Lung (tissue), 12 donors: ENCODE data around the gene LRCH1. TPM values are rescaled to one million over a fixed set of nuclear protein-coding genes. Genes with fewer than 3 reads are reported as not detected.

Source experiments
- ATAC-seq: fragments of 200-7000 bp; cut with Tn5 transposase; one replicate; pipeline ENCODE4 v1.9.1; 2020; ENCODE audit warnings: moderate number of reproducible peaks; ENCODE audit not compliant: insufficient read depth, low FRiP score
- DNase-seq, 3 donors: peaks; one replicate each; pipeline ENCODE4 v3.0.0-alpha.2; 2013 to 2017
- H3K27ac ChIP-seq, 2 donors: one replicate each; pipeline ENCODE4 v1.5.1; 2013; ENCODE audit warnings: mild to moderate bottlenecking in 2 of 2, moderate library complexity in 2 of 2, control low read depth in 1 of 2, inconsistent platforms in 1 of 2, low read depth in 1 of 2, low read length in 1 of 2
- H3K27me3 ChIP-seq, 3 donors: one replicate each; pipeline ENCODE4 v1.5.1; 2013; ENCODE audit warnings: low read length in 2 of 3; ENCODE audit not compliant: control insufficient read depth in 3 of 3, insufficient read depth in 3 of 3
- H3K36me3 ChIP-seq, 4 donors: one replicate each; pipeline ENCODE4 v1.5.1; 2013; ENCODE audit warnings: low read length in 4 of 4, mild to moderate bottlenecking in 1 of 4, moderate library complexity in 1 of 4; ENCODE audit not compliant: control insufficient read depth in 4 of 4, insufficient read depth in 4 of 4
- H3K4me1 ChIP-seq, 5 donors: one replicate each; pipeline ENCODE4 v1.5.1; 2013; ENCODE audit warnings: low read length in 5 of 5, mild to moderate bottlenecking in 2 of 5, moderate library complexity in 1 of 5; ENCODE audit not compliant: control insufficient read depth in 5 of 5, insufficient read depth in 5 of 5
- H3K4me3 ChIP-seq: one replicate; pipeline ENCODE4 v1.5.1; 2013; ENCODE audit warnings: mild to moderate bottlenecking, control low read depth, moderate library complexity
- H3K9ac ChIP-seq, 2 donors: one replicate each; pipeline ENCODE4 v1.5.1; 2013; ENCODE audit warnings: low read length in 2 of 2, control low read depth in 1 of 2; ENCODE audit not compliant: insufficient read depth in 1 of 2
- H3K9me3 ChIP-seq, 4 donors: one replicate each; pipeline ENCODE4 v1.5.1; 2013; ENCODE audit warnings: low read length in 3 of 4, mild to moderate bottlenecking in 1 of 4, moderate library complexity in 1 of 4; ENCODE audit not compliant: control insufficient read depth in 4 of 4, insufficient read depth in 3 of 4
- CTCF ChIP-seq: IDR thresholded peaks from 2 replicates; pipeline ENCODE4 v1.5.1; 2012; ENCODE audit warnings: mild to moderate bottlenecking; ENCODE audit errors: control extremely low read depth, extremely low read depth
- WGBS, 2 donors: extraction: QIAGEN DNeasy Blood & Tissue Kit; methylation state at CpG; one replicate each; pipeline ENCODE4 v1.1.7; 2013; 5-methylcytosine and 5-hydroxymethylcytosine counted together
- polyA plus RNA-seq, 2 donors: library from polyadenylated mRNA; stranded (reverse); fragments of 200-250 nt; gene quantifications; one replicate each; pipeline ENCODE4 v1.2.1, GENCODE V29; 2013
- total RNA-seq, 2 donors: library from RNA; depleted of rRNA in 1 of 2; stranded (reverse); fragments of >200 nt in 1 of 2; gene quantifications; one replicate each; pipeline ENCODE4 v1.2.1, GENCODE V29; 2014 to 2021
- donor health status: control.
- donor health status: control.
- donor health status: Bipolar disorder and iron deficiency.
- donor health status: healthy.
- donor health status: DM: yes; HTN: yes; CAD: no.

Gene LRCH1
- total and polyA plus RNA-seq, 4 donors: 3.6 to 35.4 (median 13.2) TPM

DNA sequence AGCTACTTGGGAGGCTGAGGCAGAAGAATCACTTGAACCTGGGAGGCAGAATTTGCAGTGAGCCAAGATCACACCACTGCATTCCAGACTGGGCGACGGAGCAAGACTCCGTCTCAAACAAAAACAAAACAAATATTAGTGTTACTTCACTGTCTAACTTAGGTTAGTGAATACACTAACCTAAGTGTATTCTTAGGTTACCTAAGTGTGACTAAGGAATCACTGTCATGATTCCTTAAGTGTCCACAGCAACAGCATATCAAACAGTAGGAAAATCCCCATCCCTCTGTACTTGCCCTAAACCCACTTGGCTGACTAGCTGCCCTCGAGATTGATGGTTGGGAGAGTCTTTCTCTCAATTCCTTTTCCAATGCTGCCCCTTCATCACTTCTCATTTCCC is 11.8 kb upstream of the LRCH1 start:
- Histone ChIP-seq H3K9me3 (no peaks in the 10 kb centered on the region), H3K4me1 (peaks cover 0 to 2% (median 0%) of the 10 kb centered on the region in 5 donors), H3K36me3 (no peaks in the 10 kb centered on the region), H3K4me3 (no peak overlapping the region), H3K27ac (no peak overlapping the region), H3K9ac (no peak overlapping the region), H3K27me3 (no peaks in the 10 kb centered on the region)
- DNase-seq (no peak), ATAC-seq (no peak)
- TF ChIP-seq CTCF: no peak
- 92 to 94% methylated on average over 4 of the region's 4 CpGs for WGBS, 2 donors

DNA sequence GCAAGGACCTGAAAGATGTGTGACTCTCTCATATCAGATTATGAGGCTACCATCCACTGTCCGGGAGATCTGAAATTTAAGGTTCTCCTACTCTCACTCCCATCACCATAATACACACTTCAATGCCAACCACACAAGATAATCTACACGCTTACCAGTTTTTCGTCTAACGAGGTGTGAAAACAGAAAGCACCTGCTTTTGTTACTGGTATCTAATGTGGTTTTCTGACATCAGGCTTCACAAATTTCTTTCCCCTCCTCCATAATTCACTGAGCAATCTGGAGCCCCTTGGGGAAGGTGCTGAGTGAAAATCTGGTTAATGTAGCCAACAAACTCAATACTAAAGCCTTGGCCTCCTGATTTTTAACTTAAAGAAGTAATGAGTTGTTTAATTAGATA is 10.1 kb upstream of the LRCH1 start:
- ATAC-seq (no peak), DNase-seq (no peak)
- Histone ChIP-seq H3K4me1 (peaks cover 0 to 2% (median 0%) of the 10 kb centered on the region in 5 donors), H3K27me3 (no peaks in the 10 kb centered on the region), H3K36me3 (no peaks in the 10 kb centered on the region), H3K9me3 (no peaks in the 10 kb centered on the region), H3K9ac (no peak overlapping the region), H3K27ac (no peak overlapping the region), H3K4me3 (no peak overlapping the region)
- no peak for TF ChIP-seq CTCF
- WGBS, 2 donors: 91 to 94% methylated on average over 4 of the region's 4 CpGs

- WGBS, 2 donors: 92 to 93% methylated on average over 3 of the region's 3 CpGs
- TF ChIP-seq CTCF: no peak
- DNase-seq: no peak
- Histone ChIP-seq H3K4me1 (peaks cover 0 to 2% (median 0%) of the 10 kb centered on the region in 5 donors), H3K9me3 (no peaks in the 10 kb centered on the region), H3K4me3 (no peak overlapping the region), H3K27ac (no peak overlapping the region), H3K27me3 (no peaks in the 10 kb centered on the region), H3K36me3 (no peaks in the 10 kb centered on the region), H3K9ac (no peak overlapping the region)
- ATAC-seq: no peak
Observed at GRCh38 chr13:46543287-46543686, 9.7 kb upstream of the LRCH1 start.

- Histone ChIP-seq H3K27ac (no peak overlapping the region), H3K9ac (no peak overlapping the region), H3K4me3 (no peak overlapping the region), H3K27me3 (no peaks in the 10 kb centered on the region), H3K36me3 (no peaks in the 10 kb centered on the region), H3K4me1 (peaks cover 0 to 2% (median 0%) of the 10 kb centered on the region in 5 donors), H3K9me3 (no peaks in the 10 kb centered on the region)
- TF ChIP-seq CTCF: no peak
- 94 to 98% methylated on average over 2 of the region's 2 CpGs for WGBS, 2 donors
- ATAC-seq (no peak), DNase-seq (no peak)
Observed at GRCh38 chr13:46544208-46544607, 8.8 kb upstream of the LRCH1 start.
